ENCODE results near the gene NPY4R2.
"Not testable (repeated sequence)": the region's sequence is repeated elsewhere in the genome, so short reads cannot be mapped to it uniquely, and the experiment has no call there.

DNA sequence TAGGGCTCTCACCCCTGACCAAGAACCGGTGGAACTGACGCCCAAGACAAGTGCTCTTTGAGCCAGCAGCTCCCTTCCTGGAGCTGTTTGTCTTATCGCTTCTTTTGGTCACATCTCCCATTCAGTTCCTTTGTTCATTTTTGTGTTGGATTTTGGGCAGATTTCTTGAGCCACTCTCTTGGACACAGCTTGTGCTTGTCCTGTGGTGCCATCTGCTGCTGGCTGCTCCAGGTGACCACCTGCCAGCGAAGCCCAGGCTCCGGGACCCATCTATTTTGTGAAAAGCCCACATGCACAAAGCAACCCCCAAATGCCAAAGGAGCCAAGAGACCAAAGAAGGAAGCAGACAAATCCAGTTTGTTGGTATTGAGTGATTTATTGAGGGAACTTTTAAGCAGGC, 6.2 kb downstream of the NPY4R2 start:
- TF ChIP-seq, protein P1, sequence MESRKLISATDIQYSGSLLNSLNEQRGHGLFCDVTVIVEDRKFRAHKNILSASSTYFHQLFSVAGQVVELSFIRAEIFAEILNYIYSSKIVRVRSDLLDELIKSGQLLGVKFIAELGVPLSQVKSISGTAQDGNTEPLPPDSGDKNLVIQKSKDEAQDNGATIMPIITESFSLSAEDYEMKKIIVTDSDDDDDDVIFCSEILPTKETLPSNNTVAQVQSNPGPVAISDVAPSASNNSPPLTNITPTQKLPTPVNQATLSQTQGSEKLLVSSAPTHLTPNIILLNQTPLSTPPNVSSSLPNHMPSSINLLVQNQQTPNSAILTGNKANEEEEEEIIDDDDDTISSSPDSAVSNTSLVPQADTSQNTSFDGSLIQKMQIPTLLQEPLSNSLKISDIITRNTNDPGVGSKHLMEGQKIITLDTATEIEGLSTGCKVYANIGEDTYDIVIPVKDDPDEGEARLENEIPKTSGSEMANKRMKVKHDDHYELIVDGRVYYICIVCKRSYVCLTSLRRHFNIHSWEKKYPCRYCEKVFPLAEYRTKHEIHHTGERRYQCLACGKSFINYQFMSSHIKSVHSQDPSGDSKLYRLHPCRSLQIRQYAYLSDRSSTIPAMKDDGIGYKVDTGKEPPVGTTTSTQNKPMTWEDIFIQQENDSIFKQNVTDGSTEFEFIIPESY (IDR thresholded peaks at IDR 0.05): not testable (repeated sequence)
- TF ChIP-seq, protein P2, sequence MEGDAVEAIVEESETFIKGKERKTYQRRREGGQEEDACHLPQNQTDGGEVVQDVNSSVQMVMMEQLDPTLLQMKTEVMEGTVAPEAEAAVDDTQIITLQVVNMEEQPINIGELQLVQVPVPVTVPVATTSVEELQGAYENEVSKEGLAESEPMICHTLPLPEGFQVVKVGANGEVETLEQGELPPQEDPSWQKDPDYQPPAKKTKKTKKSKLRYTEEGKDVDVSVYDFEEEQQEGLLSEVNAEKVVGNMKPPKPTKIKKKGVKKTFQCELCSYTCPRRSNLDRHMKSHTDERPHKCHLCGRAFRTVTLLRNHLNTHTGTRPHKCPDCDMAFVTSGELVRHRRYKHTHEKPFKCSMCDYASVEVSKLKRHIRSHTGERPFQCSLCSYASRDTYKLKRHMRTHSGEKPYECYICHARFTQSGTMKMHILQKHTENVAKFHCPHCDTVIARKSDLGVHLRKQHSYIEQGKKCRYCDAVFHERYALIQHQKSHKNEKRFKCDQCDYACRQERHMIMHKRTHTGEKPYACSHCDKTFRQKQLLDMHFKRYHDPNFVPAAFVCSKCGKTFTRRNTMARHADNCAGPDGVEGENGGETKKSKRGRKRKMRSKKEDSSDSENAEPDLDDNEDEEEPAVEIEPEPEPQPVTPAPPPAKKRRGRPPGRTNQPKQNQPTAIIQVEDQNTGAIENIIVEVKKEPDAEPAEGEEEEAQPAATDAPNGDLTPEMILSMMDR (IDR thresholded peaks at IDR 0.05; ENCODE audit: low read depth, low read length, missing input control): not testable (repeated sequence)
- TF ChIP-seq HNF4G (IDR thresholded peaks at IDR 0.05); FOXA1 (IDR thresholded peaks at IDR 0.05); SP1 (IDR thresholded peaks at IDR 0.05); ATF3 (IDR thresholded peaks at IDR 0.05); RXRA (IDR thresholded peaks at IDR 0.05); EGR1 (IDR thresholded peaks at IDR 0.05; ENCODE audit: low read depth in 2 of 2); TAF1 (conservative IDR thresholded peaks at IDR 0.05); RAD21 (IDR thresholded peaks at IDR 0.05): not testable (repeated sequence)
- TF ChIP-seq, protein P3, sequence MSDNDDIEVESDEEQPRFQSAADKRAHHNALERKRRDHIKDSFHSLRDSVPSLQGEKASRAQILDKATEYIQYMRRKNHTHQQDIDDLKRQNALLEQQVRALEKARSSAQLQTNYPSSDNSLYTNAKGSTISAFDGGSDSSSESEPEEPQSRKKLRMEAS (IDR thresholded peaks at IDR 0.05): not testable (repeated sequence)
- TF ChIP-seq, protein P4, sequence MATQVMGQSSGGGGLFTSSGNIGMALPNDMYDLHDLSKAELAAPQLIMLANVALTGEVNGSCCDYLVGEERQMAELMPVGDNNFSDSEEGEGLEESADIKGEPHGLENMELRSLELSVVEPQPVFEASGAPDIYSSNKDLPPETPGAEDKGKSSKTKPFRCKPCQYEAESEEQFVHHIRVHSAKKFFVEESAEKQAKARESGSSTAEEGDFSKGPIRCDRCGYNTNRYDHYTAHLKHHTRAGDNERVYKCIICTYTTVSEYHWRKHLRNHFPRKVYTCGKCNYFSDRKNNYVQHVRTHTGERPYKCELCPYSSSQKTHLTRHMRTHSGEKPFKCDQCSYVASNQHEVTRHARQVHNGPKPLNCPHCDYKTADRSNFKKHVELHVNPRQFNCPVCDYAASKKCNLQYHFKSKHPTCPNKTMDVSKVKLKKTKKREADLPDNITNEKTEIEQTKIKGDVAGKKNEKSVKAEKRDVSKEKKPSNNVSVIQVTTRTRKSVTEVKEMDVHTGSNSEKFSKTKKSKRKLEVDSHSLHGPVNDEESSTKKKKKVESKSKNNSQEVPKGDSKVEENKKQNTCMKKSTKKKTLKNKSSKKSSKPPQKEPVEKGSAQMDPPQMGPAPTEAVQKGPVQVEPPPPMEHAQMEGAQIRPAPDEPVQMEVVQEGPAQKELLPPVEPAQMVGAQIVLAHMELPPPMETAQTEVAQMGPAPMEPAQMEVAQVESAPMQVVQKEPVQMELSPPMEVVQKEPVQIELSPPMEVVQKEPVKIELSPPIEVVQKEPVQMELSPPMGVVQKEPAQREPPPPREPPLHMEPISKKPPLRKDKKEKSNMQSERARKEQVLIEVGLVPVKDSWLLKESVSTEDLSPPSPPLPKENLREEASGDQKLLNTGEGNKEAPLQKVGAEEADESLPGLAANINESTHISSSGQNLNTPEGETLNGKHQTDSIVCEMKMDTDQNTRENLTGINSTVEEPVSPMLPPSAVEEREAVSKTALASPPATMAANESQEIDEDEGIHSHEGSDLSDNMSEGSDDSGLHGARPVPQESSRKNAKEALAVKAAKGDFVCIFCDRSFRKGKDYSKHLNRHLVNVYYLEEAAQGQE (IDR thresholded peaks at IDR 0.05): not testable (repeated sequence)
